Thymus (tissue), 11 donors: ENCODE data around the gene CHST11. TPM values are rescaled to one million over a fixed set of nuclear protein-coding genes. Genes with fewer than 3 reads are reported as not detected.

Experiments used
- DNase-seq, 9 donors: peaks; one replicate each; pipeline ENCODE4 v3.0.0-alpha.2; 2013; ENCODE audit warnings: low spot score in 9 of 9, low read depth in 6 of 9, missing footprints in 1 of 9
- H3K27ac ChIP-seq, 2 donors: one replicate each; pipeline ENCODE4 v1.5.1; 2013; ENCODE audit warnings: control low read depth in 1 of 2, low read depth in 1 of 2, low read length in 1 of 2, mild to moderate bottlenecking in 1 of 2, moderate library complexity in 1 of 2
- H3K27me3 ChIP-seq, 2 donors: one replicate each; pipeline ENCODE4 v1.5.1; 2013; ENCODE audit warnings: low read length in 1 of 2; ENCODE audit not compliant: control insufficient read depth in 2 of 2, insufficient read depth in 1 of 2
- H3K36me3 ChIP-seq, 2 donors: one replicate each; pipeline ENCODE4 v1.5.1; 2013; ENCODE audit warnings: low read length in 1 of 2, mild to moderate bottlenecking in 1 of 2, moderate library complexity in 1 of 2; ENCODE audit not compliant: control insufficient read depth in 2 of 2, insufficient read depth in 2 of 2
- H3K4me1 ChIP-seq, 2 donors: one replicate each; pipeline ENCODE4 v1.5.1; 2013; ENCODE audit warnings: low read length in 2 of 2; ENCODE audit not compliant: control insufficient read depth in 2 of 2, insufficient read depth in 2 of 2
- H3K4me3 ChIP-seq, 2 donors: one replicate each; pipeline ENCODE4 v1.5.1; 2013; ENCODE audit warnings: low read length in 2 of 2, control low read depth in 1 of 2, mild to moderate bottlenecking in 1 of 2
- H3K9me3 ChIP-seq, 2 donors: one replicate each; pipeline ENCODE4 v1.5.1; 2013; ENCODE audit warnings: low read length in 1 of 2, mild to moderate bottlenecking in 1 of 2; ENCODE audit not compliant: control insufficient read depth in 2 of 2, insufficient read depth in 1 of 2
- WGBS: extraction: QIAGEN DNeasy Blood & Tissue Kit; methylation state at CpG from one replicate; pipeline ENCODE4 v1.1.7; 2013; 5-methylcytosine and 5-hydroxymethylcytosine counted together
- polyA plus RNA-seq: library from polyadenylated mRNA; stranded (reverse); fragments of 200-250 nt; gene quantifications from one replicate; pipeline ENCODE4 v1.2.3, GENCODE V29; 2013
- total RNA-seq: library from RNA; stranded (reverse); fragments of 120-200 nt; gene quantifications from one replicate; pipeline ENCODE4 v1.2.4, GENCODE V29; 2013
- donor health status: healthy.

The CHST11 gene
- total and polyA plus RNA-seq, 2 donors, result 6.7 to 21.0 TPM

DNA sequence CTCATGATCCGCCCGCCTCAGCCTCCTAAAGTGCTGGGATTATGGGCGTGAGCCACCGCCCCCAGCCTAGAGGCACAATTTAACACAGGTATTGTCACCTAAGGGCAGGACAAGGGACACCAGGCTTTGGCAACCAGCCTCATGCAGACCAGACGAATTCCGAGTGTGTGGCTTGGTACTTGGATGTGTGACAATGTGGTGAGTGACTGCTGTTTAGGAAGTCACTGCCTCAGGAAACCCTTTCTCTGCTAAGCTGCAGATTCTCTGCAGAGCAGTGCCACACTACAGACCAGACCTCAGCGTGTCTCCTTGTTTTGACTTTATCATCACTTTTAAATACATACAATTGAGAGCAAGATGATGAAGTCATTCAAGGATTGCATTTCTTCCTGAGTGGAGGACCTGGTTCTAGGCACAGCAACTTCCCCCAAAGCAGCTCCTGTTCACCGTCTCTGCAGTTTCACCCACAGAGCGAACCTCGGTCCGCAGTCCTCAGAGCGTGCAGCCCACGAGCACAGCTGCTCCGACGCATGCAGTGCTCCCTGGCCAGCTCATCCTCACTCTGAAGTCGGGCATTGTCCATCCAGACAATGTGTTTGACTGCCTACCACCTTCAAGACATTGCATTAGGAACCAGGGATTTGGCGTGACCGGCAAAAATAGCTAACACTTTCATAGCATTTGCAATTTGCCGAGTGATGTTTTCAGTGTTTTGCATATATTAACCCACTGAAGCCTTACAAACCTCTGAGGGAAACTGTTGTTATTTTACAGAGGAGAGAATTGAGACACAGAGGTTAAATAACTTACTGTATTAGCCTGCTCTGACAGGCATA is 235.2 kb downstream of the CHST11 start:
- peaks cover 0 to 12% of the 10 kb centered on the region in 2 donors for H3K36me3 ChIP-seq
- WGBS, result 84% methylated on average over 19 of the region's 19 CpGs
- H3K27ac ChIP-seq, result no peak overlapping the region
- H3K4me3 ChIP-seq, result no peak overlapping the region
- H3K9me3 ChIP-seq, result peaks cover 0 to 3% of the 10 kb centered on the region in 2 donors
- H3K4me1 ChIP-seq, result peaks cover 20 to 41% of the 10 kb centered on the region in 2 donors
- no peak for DNase-seq
- no peaks in the 10 kb centered on the region for H3K27me3 ChIP-seq

DNA sequence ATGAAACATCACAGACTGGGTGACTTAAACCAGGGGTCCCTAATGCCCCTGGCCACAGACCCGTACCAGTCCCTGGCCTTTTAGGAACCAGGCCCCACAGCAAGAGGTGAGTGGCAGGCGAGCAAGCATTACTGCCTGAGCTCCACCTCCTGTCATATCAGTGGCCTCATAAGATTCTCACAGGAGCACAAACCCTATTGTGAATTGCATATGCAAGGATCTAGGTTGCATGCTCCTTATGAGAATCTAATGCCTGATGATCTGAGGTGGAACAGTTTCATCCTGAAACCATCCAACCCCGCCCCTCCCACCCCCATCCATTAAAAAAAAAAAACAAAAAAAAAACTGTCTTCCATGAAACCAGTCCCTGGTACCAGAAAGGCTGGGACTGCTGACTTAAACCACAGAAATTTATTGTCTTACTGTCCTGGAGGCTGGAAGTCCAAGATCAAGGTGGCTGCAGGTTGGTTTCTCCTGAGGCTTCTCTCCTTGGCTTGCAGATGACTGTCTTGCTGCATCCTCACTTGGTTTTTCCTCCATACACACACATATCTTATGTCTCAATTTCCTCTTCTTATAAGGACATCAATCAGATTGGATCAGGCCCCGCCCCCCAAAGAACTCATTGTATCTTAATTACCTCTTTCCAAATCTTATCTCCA is 235.9 kb downstream of the CHST11 start:
- Histone ChIP-seq H3K27me3 (no peaks in the 10 kb centered on the region), H3K9me3 (peaks cover 0 to 3% of the 10 kb centered on the region in 2 donors), H3K36me3 (peaks cover 0 to 12% of the 10 kb centered on the region in 2 donors), H3K4me3 (no peak overlapping the region), H3K27ac (no peak overlapping the region), H3K4me1 (peaks cover 20 to 34% of the 10 kb centered on the region in 2 donors)
- no peak for DNase-seq
- 97% methylated on average over 4 of the region's 4 CpGs for WGBS

DNA sequence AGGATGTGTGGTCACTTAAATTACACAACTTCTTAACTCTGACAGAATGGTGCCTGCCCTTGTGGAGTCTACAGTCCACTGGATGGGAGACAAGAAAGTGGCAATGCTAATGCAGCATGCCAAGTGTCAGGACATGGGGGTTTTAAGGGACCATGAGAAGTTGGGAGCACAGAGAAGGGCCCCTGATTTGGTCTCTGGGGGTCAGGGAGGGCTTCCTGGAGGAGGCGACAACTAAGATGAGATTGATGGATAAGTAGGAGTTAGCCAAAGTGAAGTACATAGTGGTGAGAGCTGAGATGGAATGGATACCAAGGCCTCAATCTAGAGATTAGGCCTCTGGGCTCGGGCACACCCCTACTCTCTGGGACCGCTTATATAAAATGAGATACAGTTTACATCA is 236.7 kb downstream of the CHST11 start:
- H3K27me3 ChIP-seq, result no peaks in the 10 kb centered on the region
- H3K4me1 ChIP-seq, result peaks cover 20 to 28% of the 10 kb centered on the region in 2 donors
- WGBS, result 97% methylated on average over 3 of the region's 3 CpGs
- DNase-seq, result no peak
- no peak overlapping the region for H3K27ac ChIP-seq
- peaks cover 0 to 3% of the 10 kb centered on the region in 2 donors for H3K9me3 ChIP-seq
- H3K4me3 ChIP-seq, result no peak overlapping the region
- peaks cover 0 to 12% of the 10 kb centered on the region in 2 donors for H3K36me3 ChIP-seq

DNA sequence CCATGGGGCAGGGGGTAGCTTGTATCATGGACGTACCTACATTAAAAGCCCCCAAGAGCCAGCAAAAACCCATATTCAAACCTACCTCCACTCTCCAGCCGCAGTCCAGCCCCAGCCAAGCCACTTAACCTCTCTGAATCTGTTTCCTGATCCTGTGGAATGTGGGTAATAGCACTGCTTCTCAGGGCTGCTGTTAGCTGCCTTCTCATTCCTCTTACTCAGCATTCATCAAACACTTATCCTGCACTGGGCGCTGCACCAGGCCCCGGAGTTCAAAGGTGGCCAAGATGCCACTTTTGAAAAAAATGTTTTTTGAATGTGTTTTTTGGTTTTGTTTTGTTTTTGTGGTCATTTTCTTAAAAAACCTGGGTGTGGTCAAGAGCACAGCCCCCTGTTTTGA is 237.4 kb downstream of the CHST11 start:
- no peak for DNase-seq
- Histone ChIP-seq H3K27ac (no peak overlapping the region), H3K4me3 (no peak overlapping the region), H3K4me1 (peaks cover 20 to 27% of the 10 kb centered on the region in 2 donors), H3K9me3 (peaks cover 0 to 3% of the 10 kb centered on the region in 2 donors), H3K36me3 (peaks cover 0 to 12% of the 10 kb centered on the region in 2 donors), H3K27me3 (no peaks in the 10 kb centered on the region)
- WGBS, result 93% methylated on average over 4 of the region's 4 CpGs

DNA sequence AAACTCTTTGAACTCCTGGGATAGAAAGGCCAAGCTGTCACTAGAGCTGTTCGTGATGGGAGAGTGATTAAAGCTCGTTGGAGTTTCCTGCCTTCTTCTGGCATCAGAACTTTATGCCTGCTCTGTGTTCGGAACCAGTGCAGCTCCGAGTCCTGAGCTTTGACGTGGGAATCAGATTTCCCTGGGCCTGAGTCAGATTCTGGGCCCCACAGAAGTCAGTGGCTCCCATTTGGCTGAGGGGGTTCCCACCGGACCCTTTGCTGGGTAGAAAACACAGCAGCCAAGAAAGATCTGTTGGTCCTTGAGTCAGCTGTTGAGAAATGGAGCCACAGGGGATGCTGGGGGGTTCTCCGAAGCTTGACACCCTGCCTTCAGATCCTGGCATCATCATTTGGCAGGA is 238.0 kb downstream of the CHST11 start:
- peaks cover 20 to 22% of the 10 kb centered on the region in 2 donors for H3K4me1 ChIP-seq
- WGBS, result 91% methylated on average over 7 of the region's 7 CpGs
- H3K9me3 ChIP-seq, result peaks cover 0 to 3% of the 10 kb centered on the region in 2 donors
- H3K36me3 ChIP-seq, result peaks cover 0 to 12% of the 10 kb centered on the region in 2 donors
- H3K4me3 ChIP-seq, result no peak overlapping the region
- no peak overlapping the region for H3K27ac ChIP-seq
- H3K27me3 ChIP-seq, result no peaks in the 10 kb centered on the region
- DNase-seq, result no peak

DNA sequence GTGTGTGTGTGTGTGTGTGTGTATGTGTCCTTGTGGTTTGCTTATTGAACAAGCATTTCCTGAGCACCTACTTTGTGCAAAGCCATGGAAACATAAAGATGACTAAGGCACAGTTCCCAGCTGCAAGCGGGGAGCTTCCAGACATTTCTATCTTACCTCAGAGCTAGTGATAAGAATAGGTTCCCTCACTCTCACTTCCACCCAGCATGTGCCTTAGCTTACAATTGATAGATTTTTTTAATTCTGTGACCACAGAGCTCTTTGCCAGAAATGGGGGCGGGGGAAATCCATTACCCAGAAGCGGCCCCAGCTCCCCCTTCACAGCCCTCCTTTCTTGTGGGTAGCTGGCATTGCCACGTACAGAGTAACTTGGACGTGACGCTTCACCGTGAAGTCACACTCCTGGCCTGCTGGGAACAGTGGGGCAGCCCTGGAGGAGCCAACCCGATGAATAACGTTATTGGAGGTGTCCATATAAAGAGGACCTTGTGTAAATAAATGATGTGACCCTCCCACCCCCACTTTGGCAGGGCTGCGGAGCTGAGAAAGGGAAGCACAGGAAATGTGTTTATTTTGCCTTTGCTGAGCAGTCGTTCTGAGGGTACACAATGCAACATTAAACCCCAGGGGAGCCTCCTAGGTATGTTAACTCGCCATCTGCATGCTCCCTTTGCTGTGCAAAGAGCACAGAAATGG is 238.9 kb downstream of the CHST11 start:
- peaks cover 0 to 3% of the 10 kb centered on the region in 2 donors for H3K9me3 ChIP-seq
- peaks cover 0 to 12% of the 10 kb centered on the region in 2 donors for H3K36me3 ChIP-seq
- H3K27me3 ChIP-seq, result no peaks in the 10 kb centered on the region
- DNase-seq, result peak in 3 of 9 donors; percentile 48 to 73 (median 48)
- no peak overlapping the region for H3K4me3 ChIP-seq
- H3K27ac ChIP-seq, result peak overlapping the region; percentile 59 to 62
- whole genome bisulfite sequencing, result 6% methylated on average over 12 of the region's 12 CpGs
- H3K4me1 ChIP-seq, result peaks cover 20 to 21% of the 10 kb centered on the region in 2 donors

DNA sequence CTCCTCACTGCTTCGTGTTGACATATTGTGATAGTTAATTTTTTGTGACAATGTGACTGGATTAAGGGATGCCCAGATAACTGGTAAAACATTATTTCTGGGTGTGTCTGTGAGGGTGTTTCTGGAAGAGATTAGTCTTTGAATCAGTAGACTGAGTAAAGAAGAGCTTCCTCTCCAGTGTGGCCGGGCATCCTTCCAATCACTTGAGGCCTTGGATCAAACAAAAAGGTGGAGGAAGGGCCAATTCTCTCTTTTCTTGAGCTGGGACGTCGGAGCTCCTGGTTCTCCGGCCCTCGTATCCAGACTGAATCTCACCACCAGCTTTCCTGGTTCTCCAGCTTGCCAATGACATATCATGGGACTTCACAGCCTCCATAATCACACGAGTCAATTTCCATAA is 240.4 kb downstream of the CHST11 start:
- Histone ChIP-seq H3K36me3 (peaks cover 0 to 9% of the 10 kb centered on the region in 2 donors), H3K9me3 (peaks cover 0 to under 1% of the 10 kb centered on the region in 2 donors), H3K27ac (no peak overlapping the region), H3K4me3 (no peak overlapping the region), H3K27me3 (no peaks in the 10 kb centered on the region), H3K4me1 (peaks cover 20 to 21% of the 10 kb centered on the region in 2 donors)
- WGBS, result 97% methylated on average over 7 of the region's 7 CpGs
- DNase-seq, result no peak

DNA sequence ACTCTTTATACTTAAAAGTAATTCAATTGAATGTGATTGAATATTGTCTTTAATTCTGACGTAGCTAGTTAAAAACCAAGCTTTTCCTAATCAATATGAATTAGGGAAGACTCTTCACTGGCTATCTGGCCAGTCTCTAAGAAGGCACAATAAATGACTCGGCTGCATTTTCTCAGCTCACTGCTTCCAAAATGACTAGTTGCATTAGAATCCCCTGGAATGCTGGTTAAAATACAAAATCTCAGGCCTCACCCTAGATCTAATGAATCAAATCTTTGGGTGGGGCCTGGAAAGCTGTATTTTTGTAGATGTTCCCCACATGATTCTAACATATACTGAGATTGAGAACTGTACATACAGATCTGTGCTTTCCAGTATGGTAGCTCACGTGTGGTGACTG is 242.1 kb downstream of the CHST11 start:
- Histone ChIP-seq H3K4me3 (no peak overlapping the region), H3K27me3 (no peaks in the 10 kb centered on the region), H3K36me3 (peaks cover 0 to 11% of the 10 kb centered on the region in 2 donors), H3K9me3 (no peaks in the 10 kb centered on the region), H3K4me1 (peaks cover 20 to 21% of the 10 kb centered on the region in 2 donors), H3K27ac (no peak overlapping the region)
- DNase-seq, result no peak
- 97% methylated on average over 3 of the region's 3 CpGs for WGBS
